SK-N-SH (cell line): ENCODE measurements around the gene UPP1. TPM values are rescaled to one million over a fixed set of nuclear protein-coding genes. Genes with fewer than 3 reads are reported as not detected.

Source experiments
- CTCF ChIA-PET: fragments of 300-600, 350-600 bp; formaldehyde crosslinking; extraction: SDS; loops from one replicate; lab custom pipeline; 2021; lab: Yijun Ruan, JAX
- POLR2A ChIA-PET: fragments of 350-600 bp; sonication (Branson Sonifier 250); formaldehyde crosslinking; extraction: SDS; loops from one replicate; lab custom pipeline; 2020; ENCODE audit warnings: antibody characterized with exemption, inconsistent platforms; lab: Yijun Ruan, JAX
- DNase-seq: peaks from one replicate; pipeline ENCODE4 v3.0.0; 2012
- H2AFZ ChIP-seq: fragments of 200-600 bp; sonication (generic); 2 replicates; pipeline ENCODE4 v1.8.1; 2016; ENCODE audit warnings: antibody characterized with exemption, mild to moderate bottlenecking, low read depth
- H3F3A ChIP-seq: fragments of 200-600 bp; sonication (generic); replicated peaks from 2 replicates; pipeline ENCODE3; 2016; ENCODE audit warnings: antibody characterized with exemption, mild to moderate bottlenecking; ENCODE audit not compliant: insufficient read depth
- H3K27ac ChIP-seq, 2 experiments: fragments of 200-500 bp in 1 of 2; fragments of 200-600 bp in 1 of 2; sonication (Bioruptor generic) in 1 of 2; sonication (generic), shearing (Covaris generic) in 1 of 2; 2 replicates each; pipeline versions ENCODE4 v1.5.1 to v1.6.1; 2014 to 2016; ENCODE audit warnings: low read depth in 2 of 2, inconsistent platforms in 1 of 2, low read length in 1 of 2, mild to moderate bottlenecking in 1 of 2, mixed read lengths in 1 of 2
- H3K27me3 ChIP-seq: fragments of 200-600 bp; sonication (generic), shearing (Covaris generic); 2 replicates; pipeline ENCODE4 v1.6.1; 2016; ENCODE audit warnings: mixed run types; ENCODE audit not compliant: insufficient read depth
- H3K36me3 ChIP-seq, 2 experiments: fragments of 200-500 bp in 1 of 2; fragments of 200-600 bp in 1 of 2; sonication (Bioruptor generic) in 1 of 2; sonication (generic) in 1 of 2; replicated peaks in 1 of 2; 2 replicates each; pipeline versions ENCODE3 to v1.5.1; 2014 to 2016; ENCODE audit warnings: low read length in 1 of 2, mild to moderate bottlenecking in 1 of 2; ENCODE audit not compliant: insufficient read depth in 2 of 2, control insufficient read depth in 1 of 2
- H3K4me1 ChIP-seq, 2 experiments: fragments of 200-500 bp in 1 of 2; fragments of 200-600 bp in 1 of 2; sonication (Bioruptor generic) in 1 of 2; sonication (generic), shearing (Covaris generic) in 1 of 2; 2 replicates each; pipeline versions ENCODE4 v1.5.1 to v1.6.1; 2014 to 2016; ENCODE audit warnings: low read depth in 1 of 2, low read length in 1 of 2, mixed run types in 1 of 2; ENCODE audit not compliant: insufficient read depth in 2 of 2, control insufficient read depth in 1 of 2
- H3K4me2 ChIP-seq: fragments of 200-600 bp; sonication (generic), shearing (Covaris generic); 2 replicates; pipeline ENCODE4 v1.6.1; 2017; ENCODE audit warnings: mixed run types
- H3K4me3 ChIP-seq, 2 experiments: fragments of 200-500 bp in 1 of 2; fragments of 200-600 bp in 1 of 2; sonication (Bioruptor generic) in 1 of 2; sonication (generic), shearing (Covaris generic) in 1 of 2; 2 replicates each; pipeline versions ENCODE4 v1.5.1 to v1.8.1; 2014 to 2016; ENCODE audit warnings: low read depth in 2 of 2, inconsistent platforms in 1 of 2, low read length in 1 of 2, mild to moderate bottlenecking in 1 of 2, mixed read lengths in 1 of 2, moderate library complexity in 1 of 2
- H3K79me2 ChIP-seq: fragments of 200-600 bp; sonication (generic); 2 replicates; pipeline ENCODE4 v1.8.1; 2017; ENCODE audit warnings: mild to moderate bottlenecking; ENCODE audit not compliant: insufficient read depth
- H3K9ac ChIP-seq: fragments of 200-600 bp; sonication (generic); 2 replicates; pipeline ENCODE4 v1.6.1; 2017; ENCODE audit warnings: mixed run types
- H3K9me2 ChIP-seq: fragments of 200-600 bp; sonication (generic); 2 replicates; pipeline ENCODE4 v1.6.1; 2017; ENCODE audit warnings: mixed run types
- H3K9me3 ChIP-seq: fragments of 200-600 bp; sonication (generic); 2 replicates; pipeline ENCODE4 v1.6.1; 2017; ENCODE audit warnings: mixed run types, mild to moderate bottlenecking, moderate library complexity
- H4K20me1 ChIP-seq: fragments of 200-600 bp; sonication (generic); 2 replicates; pipeline ENCODE4 v1.6.1; 2017; ENCODE audit warnings: mild to moderate bottlenecking, mixed run types; ENCODE audit not compliant: insufficient read depth
- CHD2 ChIP-seq: fragments of 150-350 bp; IDR thresholded peaks from 2 replicates; pipeline ENCODE4 v1.6.1; 2018; ENCODE audit warnings: low read length; ENCODE audit not compliant: partially characterized antibody
- FOXJ3 ChIP-seq: sonication (generic); formaldehyde crosslinking; IDR thresholded peaks from 2 replicates; pipeline ENCODE4 v1.5.1; 2020; ENCODE audit warnings: mild to moderate bottlenecking, missing genetic modification reagents
- FOXM1 ChIP-seq: IDR thresholded peaks from 2 replicates; pipeline ENCODE4 v1.4.0; 2012; ENCODE audit warnings: low read depth, mild to moderate bottlenecking
- GABPA ChIP-seq: IDR thresholded peaks from 2 replicates; pipeline ENCODE4 v1.4.0; 2012; ENCODE audit warnings: low read depth, mild to moderate bottlenecking
- GATA2 ChIP-seq: sonication (generic); formaldehyde crosslinking; IDR thresholded peaks from 2 replicates; pipeline ENCODE4 v1.5.0; 2020; ENCODE audit warnings: mild to moderate bottlenecking, missing genetic modification reagents
- IRF3 ChIP-seq: fragments of 150-350 bp; IDR thresholded peaks from 2 replicates; pipeline ENCODE4 v1.6.1; 2016; ENCODE audit warnings: mild to moderate bottlenecking, low read depth, low read length
- MEF2A ChIP-seq: IDR thresholded peaks from 2 replicates; pipeline ENCODE4 v1.4.0; 2012; ENCODE audit warnings: low read depth, borderline replicate concordance
- MXI1 ChIP-seq: IDR thresholded peaks from 2 replicates; pipeline ENCODE4 v1.6.1; 2012; ENCODE audit warnings: mild to moderate bottlenecking, low read depth, low read length, improper control_type of control experiment
- NFIC ChIP-seq: IDR thresholded peaks from 2 replicates; pipeline ENCODE4 v1.4.0; 2012; ENCODE audit warnings: borderline replicate concordance
- NRF1 ChIP-seq: IDR thresholded peaks from 2 replicates; pipeline ENCODE4 v1.6.1; 2012; ENCODE audit warnings: low read depth, mild to moderate bottlenecking, low read length
- RXRA ChIP-seq: IDR thresholded peaks from 2 replicates; pipeline ENCODE4 v1.4.0; 2012; ENCODE audit warnings: low read depth, mild to moderate bottlenecking, borderline replicate concordance
- SMC3 ChIP-seq: IDR thresholded peaks from 2 replicates; pipeline ENCODE4 v1.6.1; 2012; ENCODE audit warnings: low read depth, low read length, improper control_type of control experiment
- TCF12 ChIP-seq: IDR thresholded peaks from 2 replicates; pipeline ENCODE4 v1.4.0; 2012
- USF2 ChIP-seq: fragments of 150-350 bp; IDR thresholded peaks from 2 replicates; pipeline ENCODE4 v1.6.1; 2017; ENCODE audit warnings: antibody characterized with exemption, low read length, low read depth, borderline replicate concordance
- ZBTB33 ChIP-seq: IDR thresholded peaks from 2 replicates; pipeline ENCODE4 v1.4.0; 2012; ENCODE audit warnings: low read depth, borderline replicate concordance
- WGBS: methylation state at CpG from one replicate; pipeline ENCODE4 v1.1.6; 2017; ENCODE audit warnings: low lambda C conversion rate; 5-methylcytosine and 5-hydroxymethylcytosine counted together
- polyA plus RNA-seq, 3 experiments: library from polyadenylated mRNA; depleted of rRNA; stranded (reverse); fragments of >200 nt; gene quantifications; 2 replicates each; pipeline ENCODE4 v1.2.3, GENCODE V29; 2012
- TF ChIP-seq, protein P1 (sequence below): IDR thresholded peaks from 2 replicates; pipeline ENCODE4 v1.6.1; 2012; ENCODE audit warnings: mild to moderate bottlenecking, low read depth, low read length, moderate library complexity
- TF ChIP-seq, protein P2 (sequence below): IDR thresholded peaks from 2 replicates; pipeline ENCODE4 v1.4.0; 2012; ENCODE audit warnings: low read depth

Gene UPP1
- polyA plus RNA-seq, 1 of the 3 experiments (the other 2 are of a cell fraction) = 56.9 TPM

- H2AFZ ChIP-seq = no peak overlapping the region
- no peaks in the 10 kb centered on the region for H3K79me2 ChIP-seq
- H3K36me3 ChIP-seq = peaks cover 23 to 41% of the 10 kb centered on the region in 2 experiments
- no peaks in the 10 kb centered on the region for H3K9me3 ChIP-seq
- H3K9me2 ChIP-seq = no peaks in the 10 kb centered on the region
- DNase-seq = no peak
- no peak overlapping the region for H3K27ac ChIP-seq
- no peak overlapping the region for H3K4me2 ChIP-seq
- H3F3A ChIP-seq = no peaks in the 10 kb centered on the region
- no peaks in the 10 kb centered on the region for H4K20me1 ChIP-seq
- WGBS = 88% methylated on average over 5 of the region's 5 CpGs
- no peaks in the 10 kb centered on the region for H3K27me3 ChIP-seq
- ChIA-PET CTCF (interaction anchor here (0.5 to 12.8 kb wide), 52 partner anchors 8 to 855 kb away, joined by 3 to 185 read pairs (median 6); partner anchors contain the start of genes C7orf57, PKD1L1, SUN3 and UPP1), POLR2A (interaction anchor here (0.9 kb wide), 1 partner anchor 68 kb away, joined by 3 read pairs; no protein-coding TSS in a partner anchor)
- H3K9ac ChIP-seq = no peak overlapping the region
- peaks cover 0 to 4% of the 10 kb centered on the region in 2 experiments; a peak in 1 of 4 replicates for H3K4me1 ChIP-seq
- H3K4me3 ChIP-seq = no peak overlapping the region
- TF ChIP-seq, protein P1, sequence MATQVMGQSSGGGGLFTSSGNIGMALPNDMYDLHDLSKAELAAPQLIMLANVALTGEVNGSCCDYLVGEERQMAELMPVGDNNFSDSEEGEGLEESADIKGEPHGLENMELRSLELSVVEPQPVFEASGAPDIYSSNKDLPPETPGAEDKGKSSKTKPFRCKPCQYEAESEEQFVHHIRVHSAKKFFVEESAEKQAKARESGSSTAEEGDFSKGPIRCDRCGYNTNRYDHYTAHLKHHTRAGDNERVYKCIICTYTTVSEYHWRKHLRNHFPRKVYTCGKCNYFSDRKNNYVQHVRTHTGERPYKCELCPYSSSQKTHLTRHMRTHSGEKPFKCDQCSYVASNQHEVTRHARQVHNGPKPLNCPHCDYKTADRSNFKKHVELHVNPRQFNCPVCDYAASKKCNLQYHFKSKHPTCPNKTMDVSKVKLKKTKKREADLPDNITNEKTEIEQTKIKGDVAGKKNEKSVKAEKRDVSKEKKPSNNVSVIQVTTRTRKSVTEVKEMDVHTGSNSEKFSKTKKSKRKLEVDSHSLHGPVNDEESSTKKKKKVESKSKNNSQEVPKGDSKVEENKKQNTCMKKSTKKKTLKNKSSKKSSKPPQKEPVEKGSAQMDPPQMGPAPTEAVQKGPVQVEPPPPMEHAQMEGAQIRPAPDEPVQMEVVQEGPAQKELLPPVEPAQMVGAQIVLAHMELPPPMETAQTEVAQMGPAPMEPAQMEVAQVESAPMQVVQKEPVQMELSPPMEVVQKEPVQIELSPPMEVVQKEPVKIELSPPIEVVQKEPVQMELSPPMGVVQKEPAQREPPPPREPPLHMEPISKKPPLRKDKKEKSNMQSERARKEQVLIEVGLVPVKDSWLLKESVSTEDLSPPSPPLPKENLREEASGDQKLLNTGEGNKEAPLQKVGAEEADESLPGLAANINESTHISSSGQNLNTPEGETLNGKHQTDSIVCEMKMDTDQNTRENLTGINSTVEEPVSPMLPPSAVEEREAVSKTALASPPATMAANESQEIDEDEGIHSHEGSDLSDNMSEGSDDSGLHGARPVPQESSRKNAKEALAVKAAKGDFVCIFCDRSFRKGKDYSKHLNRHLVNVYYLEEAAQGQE = no peak
- no peak for TF ChIP-seq USF2
- no peak for TF ChIP-seq NRF1
- TF ChIP-seq MXI1 = no peak
- TF ChIP-seq NFIC = no peak
- TF ChIP-seq IRF3 = no peak
- no peak for TF ChIP-seq GATA2
- TF ChIP-seq SMC3 = no peak
- TF ChIP-seq GABPA = no peak
- TF ChIP-seq, protein P2, sequence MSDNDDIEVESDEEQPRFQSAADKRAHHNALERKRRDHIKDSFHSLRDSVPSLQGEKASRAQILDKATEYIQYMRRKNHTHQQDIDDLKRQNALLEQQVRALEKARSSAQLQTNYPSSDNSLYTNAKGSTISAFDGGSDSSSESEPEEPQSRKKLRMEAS = no peak
- TF ChIP-seq CHD2 = no peak
- no peak for TF ChIP-seq ZBTB33
- no peak for TF ChIP-seq FOXM1
- no peak for TF ChIP-seq FOXJ3 (CRISPR knock-in tag)
- no peak for TF ChIP-seq MEF2A
- no peak for TF ChIP-seq TCF12
- no peak for TF ChIP-seq RXRA
Observed at GRCh38 chr7:48108959-48109847, 20.1 kb downstream of the UPP1 start.
